GM19397 (cell line): ENCODE results near the gene CYP2C18.
"Not testable (repeated sequence)": the region's sequence is repeated elsewhere in the genome, so short reads cannot be mapped to it uniquely, and the experiment has no call there.

Experiments
- ATAC-seq: cut with Tn5 transposase; IDR thresholded peaks from one replicate; pipeline ENCODE4 v1.9.1; 2021; ENCODE audit warnings: mild to moderate bottlenecking, moderate library complexity; ENCODE audit not compliant: unreplicated experiment

Gene CYP2C18

DNA sequence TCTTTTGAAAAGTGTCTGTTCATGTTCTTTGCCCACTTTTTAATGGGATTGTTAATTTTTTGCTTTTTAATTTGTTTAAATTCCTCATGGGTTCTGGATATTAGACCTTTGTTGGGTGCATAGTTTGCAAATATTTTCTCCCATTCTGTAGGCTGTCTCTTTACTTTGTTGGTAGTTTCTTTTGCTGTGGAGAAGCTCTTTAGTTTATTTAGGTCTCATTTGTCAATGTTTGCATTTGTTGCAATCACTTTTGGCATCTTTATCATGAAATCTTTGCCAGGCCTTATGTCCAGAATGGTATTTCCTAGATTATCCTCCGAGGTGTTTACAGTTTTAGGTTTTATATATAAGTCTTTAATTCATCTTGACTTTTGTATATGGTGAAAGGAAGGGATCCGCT is 55.1 kb downstream of the CYP2C18 start:
- ATAC-seq, result no peak

DNA sequence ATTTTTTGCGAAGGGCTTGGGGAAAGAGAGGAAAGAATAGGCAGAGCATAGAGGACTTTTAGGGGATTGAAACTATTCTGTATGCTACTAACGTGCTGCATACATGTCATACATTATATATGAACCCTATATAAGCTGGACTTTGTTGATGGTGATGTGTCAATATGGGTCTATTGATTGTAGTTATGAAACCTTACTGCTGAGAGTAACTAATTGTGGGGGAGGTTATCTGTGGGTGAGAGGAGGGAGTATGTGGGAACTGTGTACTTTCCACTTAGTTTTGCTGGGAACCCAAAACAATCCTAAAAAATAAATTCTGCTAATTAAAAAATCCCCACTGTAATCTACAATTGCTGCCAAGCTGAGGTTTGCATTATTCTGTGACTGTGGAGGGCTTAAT is 63.6 kb downstream of the CYP2C18 start:
- no peak for ATAC-seq

GRCh38 chr10:94747838-94748237 is 64.3 kb downstream of the CYP2C18 start:
- ATAC-seq, result no peak

DNA sequence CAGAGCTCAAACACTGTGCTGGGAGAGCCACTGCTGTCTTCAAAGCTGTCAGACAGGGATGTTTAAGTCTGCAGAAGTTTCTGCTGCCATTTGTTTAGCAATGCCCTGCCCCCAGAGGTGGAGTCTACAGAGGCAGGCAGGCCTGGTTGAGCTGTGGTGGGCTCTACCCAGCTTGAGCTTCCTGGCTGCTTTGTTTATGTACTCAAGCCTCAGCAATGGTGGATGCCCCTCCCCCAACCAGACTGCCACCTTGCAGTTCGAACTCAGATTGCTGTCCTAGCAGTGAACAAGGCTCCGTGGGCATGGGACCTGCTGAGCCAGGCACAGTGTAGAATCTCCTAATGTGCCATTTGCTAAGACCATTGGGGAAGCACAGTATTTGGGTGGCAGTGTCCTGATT is 74.4 kb downstream of the CYP2C18 start:
- ATAC-seq, result no peak

DNA sequence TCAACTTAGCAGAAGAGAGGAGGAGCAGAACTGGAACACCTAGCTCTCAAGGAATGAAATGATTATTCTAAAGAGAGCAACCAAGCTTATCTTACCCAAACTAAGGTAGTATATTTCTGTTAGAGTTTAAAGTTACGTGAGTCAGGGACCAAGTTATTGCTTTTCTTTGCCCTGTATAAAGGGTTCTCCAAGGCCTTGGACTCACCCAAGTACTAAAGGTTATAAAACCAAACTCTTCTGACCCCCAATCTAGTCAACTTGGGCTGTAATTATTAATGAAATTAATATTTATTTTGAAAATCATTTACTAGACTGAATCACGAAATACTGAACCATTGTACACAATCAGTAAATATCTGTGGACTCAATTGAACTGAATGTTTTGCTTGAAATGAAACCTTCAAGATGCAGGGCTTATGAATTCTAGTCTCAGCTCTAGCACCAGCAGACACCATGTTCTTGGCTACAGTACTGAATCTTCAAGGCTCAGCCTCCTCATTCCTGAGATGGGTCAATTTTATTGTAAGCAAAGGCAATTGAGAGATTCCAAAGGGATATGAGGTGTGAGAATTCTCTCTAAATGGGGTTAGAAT is 77.2 kb downstream of the CYP2C18 start:
- no peak for ATAC-seq

DNA sequence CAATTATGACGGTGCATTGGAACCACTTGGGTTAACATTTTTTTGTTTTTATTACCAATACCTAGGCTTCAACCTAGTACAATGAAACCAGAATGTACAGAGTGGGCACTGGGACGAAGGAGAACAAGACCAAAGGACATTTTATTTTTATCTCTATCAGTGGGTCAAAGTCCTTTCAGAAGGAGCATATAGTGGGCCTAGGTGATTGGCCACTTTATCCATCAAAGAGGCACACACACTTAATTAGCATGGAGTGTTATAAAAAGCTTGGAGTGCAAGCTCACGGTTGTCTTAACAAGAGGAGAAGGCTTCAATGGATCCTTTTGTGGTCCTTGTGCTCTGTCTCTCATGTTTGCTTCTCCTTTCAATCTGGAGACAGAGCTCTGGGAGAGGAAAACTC is 78.9 kb downstream of the CYP2C18 start, which contains the start of gene CYP2C19:
TSS of gene CYP2C19 (plus strand) at position 289 of the 400 bp plus-strand sequence. CDS start at position 314, 25 bp downstream.
- ATAC-seq, result no peak

DNA sequence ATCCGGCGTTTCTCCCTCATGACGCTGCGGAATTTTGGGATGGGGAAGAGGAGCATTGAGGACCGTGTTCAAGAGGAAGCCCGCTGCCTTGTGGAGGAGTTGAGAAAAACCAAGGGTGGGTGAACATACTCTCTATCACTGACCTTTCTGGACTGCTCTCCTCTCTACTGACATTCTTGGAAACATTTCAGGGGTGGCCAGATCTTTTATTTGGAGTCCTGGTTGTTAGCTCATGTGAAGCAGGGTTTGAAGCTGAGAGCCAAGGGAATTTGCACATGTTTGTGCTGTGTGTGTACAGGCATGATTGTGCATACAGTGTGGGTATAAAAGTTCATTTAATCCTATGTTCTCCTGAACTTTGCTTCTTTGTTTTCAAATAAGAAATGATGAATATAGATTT is 91.9 kb downstream of the CYP2C18 start:
- ATAC-seq, result not testable (repeated sequence)

DNA sequence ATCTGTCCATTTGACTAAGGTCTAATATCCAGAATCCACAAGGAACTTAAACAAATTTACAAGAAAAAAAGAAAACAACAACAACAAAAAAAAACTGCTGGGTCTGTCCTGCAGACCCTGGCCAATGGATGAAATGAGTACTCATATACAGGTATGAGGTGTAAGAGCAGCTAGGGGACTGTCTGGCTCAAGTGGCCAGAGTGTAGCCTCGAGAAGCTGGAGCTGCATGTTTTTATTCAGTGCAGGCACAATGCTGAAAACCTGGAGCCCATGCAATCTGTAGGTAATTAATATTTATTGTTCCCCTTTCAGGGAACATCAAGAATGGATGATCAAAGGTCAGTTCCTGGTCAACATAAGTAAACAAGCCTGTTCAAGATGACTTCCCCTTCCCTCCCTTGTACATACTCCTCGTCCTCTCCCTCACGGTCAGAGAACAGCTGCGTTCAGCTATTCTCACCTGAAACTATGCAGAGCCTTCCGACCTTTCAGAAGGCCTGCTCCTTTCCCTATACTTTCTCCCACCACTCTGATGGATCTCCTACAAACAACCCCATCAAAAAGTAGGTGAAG is 94.4 kb downstream of the CYP2C18 start:
- no peak for ATAC-seq

DNA sequence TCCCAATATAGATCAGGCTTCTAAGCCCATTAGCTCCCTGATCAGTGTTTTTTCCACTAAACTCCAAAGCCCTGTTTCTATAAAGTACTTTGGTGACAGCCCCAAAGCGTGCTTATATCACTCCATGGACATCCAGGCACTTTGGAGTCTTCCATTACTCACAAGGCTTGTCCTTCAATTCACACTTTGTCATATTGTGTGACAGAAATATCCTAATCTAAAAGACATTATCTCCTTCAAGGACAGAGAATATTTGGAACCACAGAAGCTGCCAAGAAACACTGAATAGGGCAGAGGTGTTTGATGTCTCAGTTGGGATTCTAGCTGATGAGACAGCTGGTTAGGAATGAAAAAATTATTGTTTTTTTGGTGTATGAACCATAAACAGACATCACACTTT is 97.3 kb downstream of the CYP2C18 start:
- no peak for ATAC-seq

GRCh38 chr10:94784256-94784655 is 100.7 kb downstream of the CYP2C18 start:
- ATAC-seq, result no peak

DNA sequence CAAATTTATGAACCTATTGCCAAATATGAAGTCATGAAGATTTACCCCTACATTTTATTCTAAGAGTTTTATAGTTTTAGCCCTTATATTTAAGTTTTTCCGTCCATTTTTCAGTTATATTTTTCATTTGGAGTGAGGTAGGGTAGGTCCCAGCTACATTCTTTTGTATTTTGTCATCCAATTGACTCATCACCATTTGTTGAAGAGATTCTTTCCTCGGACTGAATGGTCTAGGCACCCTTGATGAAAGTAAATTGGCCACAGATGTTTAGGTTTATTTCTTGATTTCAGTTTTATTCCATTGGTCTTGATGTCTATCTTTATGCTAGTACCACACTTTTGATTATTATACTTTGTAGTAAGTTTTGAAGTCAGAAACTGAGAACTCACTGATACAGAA is 101.7 kb downstream of the CYP2C18 start:
- ATAC-seq, result no peak
